ENCODE results near the gene GUCD1.

The GUCD1 gene

GRCh38 chr22:24523873-24524272 lies 31.1 kb downstream of the GUCD1 start:
- no peak for FAIRE-seq

GRCh38 chr22:24521791-24522245 lies 33.1 kb downstream of the GUCD1 start:
- FAIRE-seq, result no peak

- no peak for FAIRE-seq
Observed at GRCh38 chr22:24519496-24519895, 35.4 kb downstream of the GUCD1 start.

- FAIRE-seq, result no peak
Observed at GRCh38 chr22:24518771-24519485, 36.0 kb downstream of the GUCD1 start.

GRCh38 chr22:24518228-24518627 lies 36.7 kb downstream of the GUCD1 start:
- no peak for FAIRE-seq

GRCh38 chr22:24517446-24517845 lies 37.5 kb downstream of the GUCD1 start:
- no peak for FAIRE-seq

GRCh38 chr22:24516301-24516737 lies 38.6 kb downstream of the GUCD1 start:
- no peak for FAIRE-seq

GRCh38 chr22:24515027-24515338 lies 40.0 kb downstream of the GUCD1 start:
- FAIRE-seq, result no peak

- no peak for FAIRE-seq
Observed at GRCh38 chr22:24514241-24515026, 40.5 kb downstream of the GUCD1 start.

GRCh38 chr22:24513378-24514240 lies 41.3 kb downstream of the GUCD1 start:
- FAIRE-seq, result no peak

- FAIRE-seq, result no peak
Observed at GRCh38 chr22:24512043-24512442, 42.9 kb downstream of the GUCD1 start.

GRCh38 chr22:24510637-24511625 lies 44.0 kb downstream of the GUCD1 start:
- no peak for FAIRE-seq

GRCh38 chr22:24507716-24508115 lies 47.2 kb downstream of the GUCD1 start:
- no peak for FAIRE-seq

- FAIRE-seq, result no peak
Observed at GRCh38 chr22:24506802-24507438, 48.0 kb downstream of the GUCD1 start.

- FAIRE-seq, result no peak
Observed at GRCh38 chr22:24504956-24505736, 49.8 kb downstream of the GUCD1 start.

- FAIRE-seq, result no peak
Observed at GRCh38 chr22:24504540-24504939, 50.4 kb downstream of the GUCD1 start.

GRCh38 chr22:24503843-24504338 lies 51.0 kb downstream of the GUCD1 start:
- FAIRE-seq, result no peak

GRCh38 chr22:24503137-24503842 lies 51.6 kb downstream of the GUCD1 start:
- FAIRE-seq, result no peak

- FAIRE-seq, result no peak
Observed at GRCh38 chr22:24502541-24502940, 52.4 kb downstream of the GUCD1 start.

GRCh38 chr22:24502034-24502433 lies 52.9 kb downstream of the GUCD1 start:
- FAIRE-seq, result no peak

Data from TTC549 (cell line).